HEK293 (cell line): Measurements from ENCODE around the gene EMC6.

Source experiments
- ATF2 ChIP-seq: fragments of 450-650 bp; formaldehyde crosslinking; IDR thresholded peaks from 2 replicates; pipeline ENCODE4 v1.5.1; 2016; ENCODE audit warnings: missing biosample characterization, missing genetic modification characterization, low read depth
- CTCF ChIP-seq: fragments of 450-650 bp; formaldehyde crosslinking; IDR thresholded peaks from 2 replicates; pipeline ENCODE4 v1.5.1; 2016; ENCODE audit warnings: missing biosample characterization, missing genetic modification characterization
- HOXA7 ChIP-seq: sonication (generic); formaldehyde crosslinking; IDR thresholded peaks from 2 replicates; pipeline ENCODE4 v1.8.1; 2022; ENCODE audit warnings: missing genetic modification reagents, borderline replicate concordance
- KLF16 ChIP-seq: fragments of 450-650 bp; formaldehyde crosslinking; IDR thresholded peaks from 2 replicates; pipeline ENCODE4 v1.5.1; 2017; ENCODE audit warnings: missing biosample characterization, missing genetic modification characterization
- PRDM2 ChIP-seq: fragments of 450-650 bp; formaldehyde crosslinking; IDR thresholded peaks from 2 replicates; pipeline ENCODE4 v1.5.1; 2016; ENCODE audit warnings: missing biosample characterization, missing genetic modification characterization, borderline replicate concordance
- REST ChIP-seq: fragments of 450-650 bp; formaldehyde crosslinking; IDR thresholded peaks from 2 replicates; pipeline ENCODE4 v1.5.1; 2016; ENCODE audit warnings: missing biosample characterization, missing genetic modification characterization
- TRIM28 ChIP-seq: IDR thresholded peaks from 2 replicates; pipeline ENCODE4 v1.6.1; 2011; ENCODE audit warnings: low read length, control low read depth, borderline replicate concordance
- ZNF16 ChIP-seq: fragments of 450-650 bp; formaldehyde crosslinking; IDR thresholded peaks from 2 replicates; pipeline ENCODE4 v1.5.1; 2016; ENCODE audit warnings: low read depth, missing biosample characterization, missing genetic modification characterization
- ZNF248 ChIP-seq: fragments of 450-650 bp; formaldehyde crosslinking; IDR thresholded peaks from 2 replicates; pipeline ENCODE4 v1.5.1; 2017; ENCODE audit warnings: missing biosample characterization, missing genetic modification characterization
- ZNF292 ChIP-seq: fragments of 450-650 bp; formaldehyde crosslinking; IDR thresholded peaks from 2 replicates; pipeline ENCODE4 v1.5.1; 2016; ENCODE audit warnings: low read depth, missing biosample characterization, missing genetic modification characterization, borderline replicate concordance
- ZNF449 ChIP-seq: fragments of 450-650 bp; formaldehyde crosslinking; IDR thresholded peaks from 2 replicates; pipeline ENCODE4 v1.5.1; 2017; ENCODE audit warnings: missing biosample characterization, mild to moderate bottlenecking, missing genetic modification characterization, moderate library complexity
- ZNF555 ChIP-seq: fragments of 450-650 bp; formaldehyde crosslinking; conservative IDR thresholded peaks from 2 replicates; pipeline ENCODE4 v1.5.1; 2017; ENCODE audit warnings: missing biosample characterization, mild to moderate bottlenecking, missing genetic modification characterization, inconsistent platforms
- ZNF596 ChIP-seq: fragments of 450-650 bp; IDR thresholded peaks from 2 replicates; pipeline ENCODE4 v1.5.0; 2018; ENCODE audit warnings: missing biosample characterization, mild to moderate bottlenecking, missing genetic modification characterization, moderate library complexity
- ZNF791 ChIP-seq: fragments of 450-650 bp; formaldehyde crosslinking; IDR thresholded peaks from 2 replicates; pipeline ENCODE4 v1.5.1; 2016; ENCODE audit warnings: missing biosample characterization, missing genetic modification characterization

GRCh38 chr17:3692346-3692745, 23.7 kb downstream of the EMC6 start:
- no peak for TF ChIP-seq ZNF16
- no peak for TF ChIP-seq CTCF
- no peak for TF ChIP-seq HOXA7 (CRISPR knock-in tag)
- TF ChIP-seq ZNF791: no peak
- TF ChIP-seq TRIM28: no peak
- TF ChIP-seq PRDM2 (tag by site-specific recombination): no peak
- TF ChIP-seq ZNF449 (tag by site-specific recombination): no peak
- no peak for TF ChIP-seq ZNF596
- TF ChIP-seq ZNF248 (tag by site-specific recombination): no peak
- TF ChIP-seq KLF16 (tag by site-specific recombination): no peak
- TF ChIP-seq ZNF292 (tag by site-specific recombination): no peak
- TF ChIP-seq ATF2 (tag by site-specific recombination): no peak
- no peak for TF ChIP-seq REST (tag by site-specific recombination)
- no peak for TF ChIP-seq ZNF555 (tag by site-specific recombination)
